NCI-H524 (cell line): ENCODE measurements around the gene DBF4B.

Source experiments
- DNase-seq, 2 experiments: peaks; one replicate each; lab custom pipeline; 2025; lab: John Stamatoyannopoulos, UW

Gene DBF4B

GRCh38 chr17:44777394-44778348 is 69.2 kb downstream of the DBF4B start:
- no peak for DNase-seq

GRCh38 chr17:44778656-44779210 is 70.3 kb downstream of the DBF4B start:
- DNase-seq: no peak

GRCh38 chr17:44779211-44780025 is 71.0 kb downstream of the DBF4B start:
- DNase-seq: peak; percentile 92 to 93

GRCh38 chr17:44780161-44780560 is 71.7 kb downstream of the DBF4B start:
- DNase-seq: no peak

- no peak for DNase-seq
Observed at GRCh38 chr17:44780845-44781480, 72.5 kb downstream of the DBF4B start.

- DNase-seq: no peak
Observed at GRCh38 chr17:44781551-44782325, 73.3 kb downstream of the DBF4B start.

- no peak for DNase-seq
Observed at GRCh38 chr17:44782326-44782850, 73.9 kb downstream of the DBF4B start.

- DNase-seq: no peak
Observed at GRCh38 chr17:44785921-44786320, 77.5 kb downstream of the DBF4B start.

GRCh38 chr17:44786551-44787081 is 78.2 kb downstream of the DBF4B start:
- peak; percentile 42 to 48 for DNase-seq

GRCh38 chr17:44787271-44787940 is 78.9 kb downstream of the DBF4B start:
- DNase-seq: no peak

GRCh38 chr17:44788139-44788538 is 79.7 kb downstream of the DBF4B start:
- DNase-seq: no peak

GRCh38 chr17:44792276-44792675 is 83.8 kb downstream of the DBF4B start:
- no peak for DNase-seq

- no peak for DNase-seq
Observed at GRCh38 chr17:44793885-44794842, 85.7 kb downstream of the DBF4B start.

- DNase-seq: no peak
Observed at GRCh38 chr17:44794851-44795413, 86.5 kb downstream of the DBF4B start.

GRCh38 chr17:44795421-44795820 is 87.0 kb downstream of the DBF4B start:
- DNase-seq: no peak

- no peak for DNase-seq
Observed at GRCh38 chr17:44795928-44796327, 87.5 kb downstream of the DBF4B start.

- DNase-seq: no peak
Observed at GRCh38 chr17:44796731-44797130, 88.3 kb downstream of the DBF4B start.

GRCh38 chr17:44797802-44798201 is 89.3 kb downstream of the DBF4B start:
- no peak for DNase-seq

GRCh38 chr17:44798356-44798755 is 89.9 kb downstream of the DBF4B start:
- no peak for DNase-seq
